A549 (cell line): ENCODE measurements around the gene EDIL3. TPM values are rescaled to one million over a fixed set of nuclear protein-coding genes. Genes with fewer than 3 reads are reported as not detected.

ENCODE experiments used
- ATAC-seq, 2 experiments: fragments of 200-7000 bp in 1 of 2; fragments of >200 bp in 1 of 2; cut with Nextera tagmentation in 1 of 2; cut with Tn5 transposase in 1 of 2; 3 replicates each; pipeline versions ENCODE4 v1.8.0 to v1.9.1; 2018 to 2020; ENCODE audit warnings: mild to moderate bottlenecking in 1 of 2, moderate library complexity in 1 of 2
- CTCF ChIA-PET: fragments of 300-600 bp; sonication (Branson Sonifier 250); formaldehyde crosslinking; extraction: SDS; loops from one replicate; lab custom pipeline; 2021; ENCODE audit warnings: antibody characterized with exemption, inconsistent platforms; lab: Yijun Ruan, JAX
- POLR2A ChIA-PET: fragments of 350-600 bp; formaldehyde crosslinking; extraction: SDS; loops from one replicate; lab custom pipeline; 2021; ENCODE audit warnings: antibody characterized with exemption, inconsistent platforms; lab: Yijun Ruan, JAX
- DNase-seq, 2 experiments: peaks; one replicate each; pipeline versions ENCODE4 v3.0.0 to v3.0.0-alpha.2; 2011 to 2016; ENCODE audit warnings: low read depth in 1 of 2, low spot score in 1 of 2
- FAIRE-seq: peaks from 2 replicates; lab custom pipeline; 2011; peaks lifted over from hg19 to GRCh38; lab: Jason Lieb, UNC
- H3K27ac ChIP-seq, 2 experiments: fragments of >200 bp; sonication (Bioruptor Twin); formaldehyde crosslinking; 3 replicates each; pipeline ENCODE4 v1.5.1; 2016 to 2017
- H3K4me1 ChIP-seq: fragments of >200 bp; sonication (Bioruptor Twin); formaldehyde crosslinking; 3 replicates; pipeline ENCODE4 v1.6.1; 2016
- H3K4me2 ChIP-seq: fragments of >200 bp; sonication (Bioruptor Twin); formaldehyde crosslinking; 3 replicates; pipeline ENCODE4 v1.6.1; 2016
- H3K4me3 ChIP-seq: fragments of >200 bp; sonication (Bioruptor Twin); formaldehyde crosslinking; 3 replicates; pipeline ENCODE4 v1.5.1; 2016
- H3K9me3 ChIP-seq: fragments of >200 bp; sonication (Bioruptor Twin); formaldehyde crosslinking; 3 replicates; pipeline ENCODE4 v1.6.1; 2016
- BCL3 ChIP-seq: fragments of >200 bp; sonication (Bioruptor Twin); formaldehyde crosslinking; IDR thresholded peaks from 3 replicates; pipeline ENCODE4 v1.6.1; 2016
- BHLHE40 ChIP-seq: IDR thresholded peaks from 2 replicates; pipeline ENCODE4 v1.6.1; 2012; ENCODE audit warnings: low read depth, low read length, inconsistent platforms
- CBX2 ChIP-seq: fragments of 200-600 bp; sonication (generic); IDR thresholded peaks from 2 replicates; pipeline ENCODE4 v1.6.1; 2016; ENCODE audit warnings: low read depth, mild to moderate bottlenecking, borderline replicate concordance
- CBX8 ChIP-seq: fragments of 200-600 bp; sonication (generic); IDR thresholded peaks from 2 replicates; pipeline ENCODE4 v1.6.1; 2016
- CEBPB ChIP-seq, 2 experiments: fragments of >200 bp in 1 of 2; sonication (Bioruptor Twin) in 1 of 2; formaldehyde crosslinking in 1 of 2; IDR thresholded peaks; 2 replicates each; pipeline ENCODE4 v1.6.1; 2012 to 2016
- CHD2 ChIP-seq: fragments of 150-350 bp; IDR thresholded peaks from 2 replicates; pipeline ENCODE4 v1.6.1; 2014; ENCODE audit warnings: low read length; ENCODE audit not compliant: partially characterized antibody
- CHD4 ChIP-seq: fragments of 200-600 bp; sonication (generic); IDR thresholded peaks from 2 replicates; pipeline ENCODE4 v1.6.1; 2016; ENCODE audit warnings: antibody characterized with exemption, mild to moderate bottlenecking, borderline replicate concordance
- EHMT2 ChIP-seq: fragments of 200-600 bp; sonication (generic); IDR thresholded peaks from 2 replicates; pipeline ENCODE4 v1.6.1; 2016; ENCODE audit warnings: antibody characterized with exemption, low read depth, mild to moderate bottlenecking, moderate library complexity
- EP300 ChIP-seq, 2 experiments: fragments of >200 bp; sonication (Bioruptor Twin); formaldehyde crosslinking; IDR thresholded peaks; 2 replicates in 1 of 2; 3 replicates in 1 of 2; pipeline ENCODE4 v1.6.1; 2016 to 2017
- ESRRA ChIP-seq: fragments of 150-350 bp; IDR thresholded peaks from 2 replicates; pipeline ENCODE4 v1.6.1; 2014; ENCODE audit warnings: mild to moderate bottlenecking, low read length, borderline replicate concordance
- FOSB ChIP-seq: fragments of 250-450 bp; sonication (Bioruptor Pico); IDR thresholded peaks from 2 replicates; pipeline ENCODE4 v1.5.0; 2020; ENCODE audit warnings: mild to moderate bottlenecking, moderate library complexity
- FOXS1 ChIP-seq: fragments of 250-450 bp; sonication (Bioruptor Pico); IDR thresholded peaks from 2 replicates; pipeline ENCODE4 v1.5.0; 2020; ENCODE audit warnings: mild to moderate bottlenecking, moderate library complexity
- HDAC2 ChIP-seq: fragments of 200-600 bp; sonication (generic); IDR thresholded peaks from 2 replicates; pipeline ENCODE4 v1.6.1; 2016
- HEYL ChIP-seq: fragments of 250-450 bp; sonication (Bioruptor Pico); IDR thresholded peaks from 2 replicates; pipeline ENCODE4 v1.8.0; 2021; ENCODE audit warnings: mild to moderate bottlenecking, moderate library complexity
- JUN ChIP-seq, 2 experiments: fragments of >200 bp; sonication (Bioruptor Twin); formaldehyde crosslinking; IDR thresholded peaks; 2 replicates in 1 of 2; 3 replicates in 1 of 2; pipeline ENCODE4 v1.6.1; 2016 to 2017
- JUNB ChIP-seq: fragments of >200 bp; sonication (Bioruptor Twin); formaldehyde crosslinking; IDR thresholded peaks from 2 replicates; pipeline ENCODE4 v1.6.1; 2016
- KDM1A ChIP-seq: fragments of 200-600 bp; sonication (generic); IDR thresholded peaks from 2 replicates; pipeline ENCODE4 v1.6.1; 2016; ENCODE audit warnings: low read depth, mild to moderate bottlenecking
- MAZ ChIP-seq: fragments of 150-350 bp; IDR thresholded peaks from 2 replicates; pipeline ENCODE4 v1.6.1; 2014; ENCODE audit warnings: antibody characterized with exemption, low read depth, low read length, borderline replicate concordance
- MYC ChIP-seq: IDR thresholded peaks from 2 replicates; pipeline ENCODE4 v1.6.1; 2012; ENCODE audit warnings: mild to moderate bottlenecking, inconsistent platforms, low read length, improper control_type of control experiment, borderline replicate concordance
- NPAS2 ChIP-seq: fragments of 250-450 bp; sonication (Bioruptor Pico); IDR thresholded peaks from 2 replicates; pipeline ENCODE4 v1.8.0; 2022; ENCODE audit warnings: mild to moderate bottlenecking, moderate library complexity, borderline replicate concordance
- PHF8 ChIP-seq: fragments of 200-600 bp; sonication (generic); IDR thresholded peaks from 2 replicates; pipeline ENCODE4 v1.6.1; 2016; ENCODE audit warnings: low read depth, mild to moderate bottlenecking, antibody characterized with exemption, moderate library complexity, borderline replicate concordance
- POLR2A ChIP-seq: IDR thresholded peaks from 2 replicates; pipeline ENCODE4 v1.6.1; 2012; ENCODE audit warnings: mild to moderate bottlenecking, low read length
- POLR2AphosphoS2 ChIP-seq: conservative IDR thresholded peaks from 2 replicates; pipeline ENCODE4 v1.6.1; 2012; ENCODE audit warnings: low read length, improper control_type of control experiment, inconsistent platforms
- SREBF2 ChIP-seq: fragments of 450-650 bp; IDR thresholded peaks from 2 replicates; pipeline ENCODE4 v1.6.1; 2014; ENCODE audit warnings: mild to moderate bottlenecking, moderate library complexity
- TFCP2L1 ChIP-seq: fragments of 250-450 bp; sonication (Bioruptor Pico); IDR thresholded peaks from 2 replicates; pipeline ENCODE4 v1.5.0; 2021; ENCODE audit warnings: mild to moderate bottlenecking
- ZFP36 ChIP-seq: fragments of 450-650 bp; IDR thresholded peaks from 2 replicates; pipeline ENCODE4 v1.6.1; 2014; ENCODE audit warnings: borderline replicate concordance; ENCODE audit not compliant: partially characterized antibody
- ZNF302 ChIP-seq: fragments of 250-450 bp; sonication (Bioruptor Pico); IDR thresholded peaks from 2 replicates; pipeline ENCODE4 v1.9.0; 2021; ENCODE audit warnings: inconsistent platforms, mild to moderate bottlenecking, moderate library complexity
- ZSCAN20 ChIP-seq: fragments of 250-450 bp; sonication (Bioruptor Pico); IDR thresholded peaks from 2 replicates; pipeline ENCODE4 v1.8.0; 2022; ENCODE audit warnings: mild to moderate bottlenecking, moderate library complexity
- WGBS: methylation state at CpG from one replicate; pipeline ENCODE4 v1.1.6; 2017; ENCODE audit errors: missing lambda C conversion rate; 5-methylcytosine and 5-hydroxymethylcytosine counted together
- polyA plus RNA-seq, 4 experiments: library from polyadenylated mRNA; depleted of rRNA in 3 of 4; stranded (reverse); fragments of >200 nt; fragmentation: RNase III in 1 of 4; extraction: RNeasy Plus Mini Kit Qiagen cat#74134 plus additional on column Dnase treatment in 1 of 4; gene quantifications; 2 replicates in 3 of 4; 3 replicates in 1 of 4; pipeline ENCODE4 v1.2.3, GENCODE V29; 2011 to 2017
- TF ChIP-seq, protein P1 (sequence below): fragments of 200-600 bp; sonication (generic); IDR thresholded peaks from 2 replicates; pipeline ENCODE4 v1.6.1; 2016; ENCODE audit warnings: antibody characterized with exemption, mild to moderate bottlenecking, moderate library complexity

The EDIL3 gene
- polyA plus RNA-seq, 2 of the 4 experiments (the other 2 are of a cell fraction), result 0.12 to 0.14 TPM

GRCh38 chr5:83900306-83900705 is 484.4 kb downstream of the EDIL3 start:
- FAIRE-seq (no peak), ATAC-seq (no peak), DNase-seq (no peak)
- H3K9me3 ChIP-seq, result no peaks in the 10 kb centered on the region
- no peak overlapping the region for H3K4me2 ChIP-seq
- TF ChIP-seq CHD4 (no peak), ZSCAN20 (CRISPR knock-in tag) (no peak), EP300 (IDR thresholded peaks at IDR 0.05) (no peak), HDAC2 (no peak), PHF8 (no peak), CBX8 (no peak), BHLHE40 (no peak), FOSB (CRISPR knock-in tag) (no peak), TFCP2L1 (CRISPR knock-in tag) (no peak), EHMT2 (no peak), JUN (IDR thresholded peaks at IDR 0.05) (no peak), CHD2 (no peak), KDM1A (no peak), SREBF2 (no peak), NPAS2 (CRISPR knock-in tag) (no peak), POLR2A (no peak), JUNB (no peak)
- ChIA-PET POLR2A (no interaction called here), CTCF (no interaction called here)
- H3K4me3 ChIP-seq, result no peak overlapping the region
- no peak overlapping the region for H3K27ac ChIP-seq
- no peaks in the 10 kb centered on the region for H3K4me1 ChIP-seq
- WGBS, result 39% methylated on average over 3 of the region's 3 CpGs

GRCh38 chr5:83899326-83899970 is 485.2 kb downstream of the EDIL3 start:
- WGBS, result 9% methylated on average over 2 of the region's 2 CpGs
- POLR2A ChIA-PET, result no interaction called here
- TF ChIP-seq HDAC2 (no peak), ZFP36 (no peak), MAZ (no peak), BCL3 (no peak), POLR2AphosphoS2 (no peak), TFCP2L1 (CRISPR knock-in tag) (no peak), ZNF302 (CRISPR knock-in tag) (no peak), CHD2 (no peak), ESRRA (no peak), PHF8 (no peak), CBX2 (no peak), CEBPB (IDR thresholded peaks at IDR 0.05) (no peak), FOXS1 (no peak), HEYL (CRISPR knock-in tag) (no peak), EHMT2 (no peak), MYC (no peak), POLR2A (no peak)
- TF ChIP-seq, protein P1, sequence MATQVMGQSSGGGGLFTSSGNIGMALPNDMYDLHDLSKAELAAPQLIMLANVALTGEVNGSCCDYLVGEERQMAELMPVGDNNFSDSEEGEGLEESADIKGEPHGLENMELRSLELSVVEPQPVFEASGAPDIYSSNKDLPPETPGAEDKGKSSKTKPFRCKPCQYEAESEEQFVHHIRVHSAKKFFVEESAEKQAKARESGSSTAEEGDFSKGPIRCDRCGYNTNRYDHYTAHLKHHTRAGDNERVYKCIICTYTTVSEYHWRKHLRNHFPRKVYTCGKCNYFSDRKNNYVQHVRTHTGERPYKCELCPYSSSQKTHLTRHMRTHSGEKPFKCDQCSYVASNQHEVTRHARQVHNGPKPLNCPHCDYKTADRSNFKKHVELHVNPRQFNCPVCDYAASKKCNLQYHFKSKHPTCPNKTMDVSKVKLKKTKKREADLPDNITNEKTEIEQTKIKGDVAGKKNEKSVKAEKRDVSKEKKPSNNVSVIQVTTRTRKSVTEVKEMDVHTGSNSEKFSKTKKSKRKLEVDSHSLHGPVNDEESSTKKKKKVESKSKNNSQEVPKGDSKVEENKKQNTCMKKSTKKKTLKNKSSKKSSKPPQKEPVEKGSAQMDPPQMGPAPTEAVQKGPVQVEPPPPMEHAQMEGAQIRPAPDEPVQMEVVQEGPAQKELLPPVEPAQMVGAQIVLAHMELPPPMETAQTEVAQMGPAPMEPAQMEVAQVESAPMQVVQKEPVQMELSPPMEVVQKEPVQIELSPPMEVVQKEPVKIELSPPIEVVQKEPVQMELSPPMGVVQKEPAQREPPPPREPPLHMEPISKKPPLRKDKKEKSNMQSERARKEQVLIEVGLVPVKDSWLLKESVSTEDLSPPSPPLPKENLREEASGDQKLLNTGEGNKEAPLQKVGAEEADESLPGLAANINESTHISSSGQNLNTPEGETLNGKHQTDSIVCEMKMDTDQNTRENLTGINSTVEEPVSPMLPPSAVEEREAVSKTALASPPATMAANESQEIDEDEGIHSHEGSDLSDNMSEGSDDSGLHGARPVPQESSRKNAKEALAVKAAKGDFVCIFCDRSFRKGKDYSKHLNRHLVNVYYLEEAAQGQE, result no peak
- ATAC-seq (no peak), DNase-seq (no peak), FAIRE-seq (no peak)
- Histone ChIP-seq H3K4me2 (no peak overlapping the region), H3K27ac (no peak overlapping the region), H3K9me3 (no peaks in the 10 kb centered on the region), H3K4me3 (no peak overlapping the region), H3K4me1 (no peaks in the 10 kb centered on the region)
- CTCF ChIA-PET, result interaction anchor here (1.2 kb wide), 1 partner anchor 27 kb away, joined by 3 read pairs; no protein-coding TSS in a partner anchor
